Chondrocyte (in vitro differentiated cells): ENCODE results near the gene CHD9NB. TPM values are rescaled to one million over a fixed set of nuclear protein-coding genes. Genes with fewer than 3 reads are reported as not detected.
A peak's percentile ranks its signal among the peaks of the same experiment; 100 is the strongest.

Experiments
- DNase-seq: peaks from one replicate; pipeline ENCODE4 v3.0.0; 2021; ENCODE audit warnings: mixed read lengths, low spot score
- H3K27ac Mint-ChIP-seq: one replicate; pipeline ENCODE4 v1.8.0; 2021; ENCODE audit warnings: mild to moderate bottlenecking, moderate library complexity, mixed read lengths; ENCODE audit not compliant: unreplicated experiment
- H3K27me3 Mint-ChIP-seq: 2 replicates; pipeline ENCODE4 v1.8.0; 2021; ENCODE audit warnings: low read depth, mixed read lengths
- H3K36me3 Mint-ChIP-seq: 2 replicates; pipeline ENCODE4 v1.8.0; 2021; ENCODE audit warnings: low read depth, mixed read lengths
- H3K4me1 Mint-ChIP-seq: 2 replicates; pipeline ENCODE4 v1.8.0; 2021; ENCODE audit warnings: low read depth, mild to moderate bottlenecking, mixed read lengths
- H3K4me3 Mint-ChIP-seq: one replicate; pipeline ENCODE4 v1.8.0; 2021; ENCODE audit warnings: mild to moderate bottlenecking, moderate library complexity, mixed read lengths; ENCODE audit not compliant: unreplicated experiment
- H3K9me3 Mint-ChIP-seq: 2 replicates; pipeline ENCODE4 v1.8.0; 2021; ENCODE audit warnings: low read depth, mixed read lengths
- CTCF ChIP-seq: fragments of 200-600 bp; sonication (generic); IDR thresholded peaks from 2 replicates; pipeline ENCODE4 v1.5.0; 2021; ENCODE audit warnings: antibody characterized with exemption, mild to moderate bottlenecking, moderate library complexity
- total RNA-seq: library from RNA; stranded (reverse); gene quantifications from 3 replicates; pipeline ENCODE4 v1.2.1, GENCODE V29; 2021

CHD9NB gene
- total RNA-seq, 1 donor from 2014 or later, result 0.85 TPM

DNA sequence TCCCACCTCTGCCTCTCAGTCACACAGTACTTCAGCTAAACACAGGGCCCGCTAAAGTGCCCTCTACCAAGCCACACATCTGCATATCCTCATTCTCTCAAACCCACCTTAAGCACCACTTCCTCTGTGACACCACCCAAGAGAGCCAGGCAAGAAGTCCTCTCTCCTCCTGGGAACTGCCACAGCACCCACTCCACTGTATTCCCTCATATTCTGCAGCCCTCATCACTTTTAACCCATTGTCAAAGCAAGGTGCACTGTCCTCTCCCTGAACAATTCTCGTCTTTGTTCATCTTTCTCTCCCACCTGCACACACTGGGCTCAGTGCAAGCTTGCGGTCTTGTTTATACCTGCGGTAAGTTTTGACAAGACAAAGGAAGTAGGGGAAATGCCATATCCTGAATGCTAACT lies 15.7 kb upstream of the CHD9NB start:
- H3K4me1 Mint-ChIP-seq, result peaks cover 46% of the 10 kb centered on the region
- no peaks in the 10 kb centered on the region for H3K9me3 Mint-ChIP-seq
- TF ChIP-seq CTCF, result no peak
- H3K36me3 Mint-ChIP-seq, result peaks cover 12% of the 10 kb centered on the region
- no peak overlapping the region for H3K4me3 Mint-ChIP-seq
- H3K27me3 Mint-ChIP-seq, result no peaks in the 10 kb centered on the region
- DNase-seq, result no peak
- H3K27ac Mint-ChIP-seq, result no peak overlapping the region

DNA sequence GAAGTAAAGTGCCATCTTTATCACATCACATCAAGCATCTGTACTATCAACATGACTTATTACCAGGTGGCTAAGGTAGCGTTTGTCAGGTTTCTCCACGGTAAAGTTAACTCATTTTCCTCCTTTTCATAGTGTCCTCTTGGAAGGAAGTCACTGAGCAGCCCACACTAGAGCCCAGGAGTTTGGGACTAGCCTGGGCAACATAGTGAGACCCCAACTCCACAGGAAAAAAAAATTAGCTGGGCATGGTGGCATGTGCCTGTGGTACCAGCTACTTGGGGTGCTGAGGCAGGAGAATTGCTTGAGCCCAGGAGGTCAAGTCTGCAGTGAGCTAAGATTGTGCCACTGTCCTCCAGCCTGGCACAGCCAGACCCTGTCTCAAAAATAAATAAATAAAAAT lies 15.0 kb upstream of the CHD9NB start:
- no peak for TF ChIP-seq CTCF
- Mint-ChIP-seq H3K27ac (no peak overlapping the region), H3K4me1 (peaks cover 41% of the 10 kb centered on the region), H3K27me3 (no peaks in the 10 kb centered on the region), H3K9me3 (no peaks in the 10 kb centered on the region), H3K36me3 (peaks cover 12% of the 10 kb centered on the region), H3K4me3 (no peak overlapping the region)
- no peak for DNase-seq

- no peak overlapping the region for H3K4me3 Mint-ChIP-seq
- DNase-seq, result no peak
- H3K36me3 Mint-ChIP-seq, result peaks cover 12% of the 10 kb centered on the region
- TF ChIP-seq CTCF, result no peak
- H3K27me3 Mint-ChIP-seq, result no peaks in the 10 kb centered on the region
- H3K27ac Mint-ChIP-seq, result peak overlapping the region; percentile 42
- peaks cover 32% of the 10 kb centered on the region for H3K4me1 Mint-ChIP-seq
- no peaks in the 10 kb centered on the region for H3K9me3 Mint-ChIP-seq
These were observed 12.9 kb upstream of the CHD9NB start for GRCh38 chr16:53065461-53066061.

- DNase-seq, result no peak
- no peak overlapping the region for H3K4me3 Mint-ChIP-seq
- H3K9me3 Mint-ChIP-seq, result no peaks in the 10 kb centered on the region
- H3K27me3 Mint-ChIP-seq, result no peaks in the 10 kb centered on the region
- peak overlapping the region; percentile 22 for H3K27ac Mint-ChIP-seq
- H3K36me3 Mint-ChIP-seq, result peaks cover 8% of the 10 kb centered on the region
- TF ChIP-seq CTCF, result no peak
- H3K4me1 Mint-ChIP-seq, result peaks cover 29% of the 10 kb centered on the region
These were observed 11.4 kb upstream of the CHD9NB start for GRCh38 chr16:53064081-53064578.

DNA sequence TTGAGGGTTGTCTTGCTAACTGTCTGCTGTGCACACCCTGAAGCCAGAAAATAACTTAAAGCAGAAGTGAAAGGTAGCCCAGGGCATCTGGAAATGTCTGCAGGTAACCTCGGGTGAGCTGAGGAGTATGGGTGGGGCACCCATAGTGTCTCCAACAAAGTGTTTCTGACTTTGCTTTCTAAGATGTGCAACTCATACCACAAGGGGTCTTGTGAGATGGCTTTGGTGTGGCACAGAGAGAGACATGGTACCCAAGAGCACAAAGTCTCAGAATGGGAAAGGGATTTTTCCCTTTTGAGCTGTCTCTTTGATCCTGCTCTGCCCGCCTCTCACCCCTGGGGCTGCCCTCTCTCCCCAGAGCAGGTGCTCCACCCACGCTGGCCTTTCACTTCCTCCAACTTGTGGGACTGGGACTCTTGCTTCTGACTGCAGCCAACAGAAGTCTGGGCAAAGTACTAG lies 9.0 kb upstream of the CHD9NB start:
- H3K27ac Mint-ChIP-seq, result no peak overlapping the region
- H3K4me1 Mint-ChIP-seq, result peaks cover 41% of the 10 kb centered on the region
- H3K9me3 Mint-ChIP-seq, result no peaks in the 10 kb centered on the region
- H3K27me3 Mint-ChIP-seq, result no peaks in the 10 kb centered on the region
- DNase-seq, result no peak
- no peak for TF ChIP-seq CTCF
- H3K36me3 Mint-ChIP-seq, result peaks cover 4% of the 10 kb centered on the region
- no peak overlapping the region for H3K4me3 Mint-ChIP-seq
